ENCODE data around the gene SYNDIG1.

The SYNDIG1 gene

GRCh38 chr20:24449026-24449720 is 20.3 kb upstream of the SYNDIG1 start:
- no peak for DNase-seq

- no peak for DNase-seq
Observed at GRCh38 chr20:24450177-24450576, 19.3 kb upstream of the SYNDIG1 start.

- no peak for DNase-seq
Observed at GRCh38 chr20:24450624-24451376, 18.6 kb upstream of the SYNDIG1 start.

GRCh38 chr20:24451428-24451827 is 18.0 kb upstream of the SYNDIG1 start:
- DNase-seq, result no peak

GRCh38 chr20:24452016-24452415 is 17.4 kb upstream of the SYNDIG1 start:
- DNase-seq, result no peak

GRCh38 chr20:24452498-24453127 is 16.8 kb upstream of the SYNDIG1 start:
- no peak for DNase-seq

GRCh38 chr20:24453869-24454268 is 15.6 kb upstream of the SYNDIG1 start:
- DNase-seq, result no peak

GRCh38 chr20:24455081-24455480 is 14.3 kb upstream of the SYNDIG1 start:
- DNase-seq, result no peak

- no peak for DNase-seq
Observed at GRCh38 chr20:24456398-24456781, 13.0 kb upstream of the SYNDIG1 start.

GRCh38 chr20:24458436-24458835 is 11.0 kb upstream of the SYNDIG1 start:
- no peak for DNase-seq

GRCh38 chr20:24459733-24460132 is 9.7 kb upstream of the SYNDIG1 start:
- DNase-seq, result no peak

GRCh38 chr20:24460712-24461111 is 8.7 kb upstream of the SYNDIG1 start:
- DNase-seq, result no peak

- no peak for DNase-seq
Observed at GRCh38 chr20:24461848-24462247, 7.6 kb upstream of the SYNDIG1 start.

- no peak for DNase-seq
Observed at GRCh38 chr20:24462460-24463010, 6.9 kb upstream of the SYNDIG1 start.

GRCh38 chr20:24465159-24465558 is 4.3 kb upstream of the SYNDIG1 start:
- DNase-seq, result no peak

- no peak for DNase-seq
Observed at GRCh38 chr20:24465730-24466129, 3.7 kb upstream of the SYNDIG1 start.

GRCh38 chr20:24468401-24469115 is 871 bp upstream of the SYNDIG1 start:
- DNase-seq, result no peak

- no peak for DNase-seq
Observed at GRCh38 chr20:24469894-24470745, 691 bp downstream of the SYNDIG1 start.

- no peak for DNase-seq
Observed at GRCh38 chr20:24470746-24471582, 1.5 kb downstream of the SYNDIG1 start.

- no peak for DNase-seq
Observed at GRCh38 chr20:24472426-24472825, 3.0 kb downstream of the SYNDIG1 start.
